Cardiac fibroblast (primary cell): ENCODE results near the gene ALOX5.

Experiments used
- DNase-seq, 2 donors: peaks; one replicate each; pipeline versions ENCODE4 v3.0.0 to v3.0.0-alpha.2; 2010; ENCODE audit warnings: low read depth in 2 of 2
- H3K4me3 ChIP-seq, 2 donors: replicated peaks in 1 of 2; 1 replicate in 1 of 2; 2 replicates in 1 of 2; pipeline ENCODE4 v1.5.1; 2011; ENCODE audit warnings: low read depth in 2 of 2, low read length in 2 of 2, mild to moderate bottlenecking in 2 of 2, moderate library complexity in 1 of 2
- CTCF ChIP-seq: IDR thresholded peaks from one replicate; pipeline ENCODE4 v1.5.1; 2011; ENCODE audit warnings: low read depth, mild to moderate bottlenecking, low read length, inconsistent platforms

Gene ALOX5

DNA sequence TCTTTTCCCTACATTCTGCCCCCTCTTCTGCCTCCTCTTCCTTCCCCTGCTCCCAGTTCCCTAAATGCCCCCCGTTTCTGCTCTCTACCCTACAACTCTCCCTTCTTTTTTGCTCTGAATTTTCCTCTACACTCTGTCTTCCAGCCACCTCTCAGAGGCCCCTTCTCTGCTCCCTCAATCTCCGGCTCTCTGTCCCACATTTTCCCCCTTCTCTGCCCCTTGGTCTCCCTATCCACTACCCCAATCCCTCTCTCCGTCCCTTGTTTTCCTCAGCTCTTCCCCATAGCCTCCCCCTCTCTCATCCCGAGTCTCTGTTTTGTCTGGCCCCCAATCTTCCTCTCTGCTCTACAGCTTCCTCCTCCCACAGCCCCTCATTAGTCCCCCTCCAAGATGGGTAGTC is 3.3 kb downstream of the ALOX5 start:
- H3K4me3 ChIP-seq, result no peak overlapping the region
- no peak for DNase-seq
- TF ChIP-seq CTCF, result no peak

- no peak overlapping the region for H3K4me3 ChIP-seq
- DNase-seq, result no peak
- no peak for TF ChIP-seq CTCF
Observed at GRCh38 chr10:45377858-45378257, 3.8 kb downstream of the ALOX5 start.

GRCh38 chr10:45378914-45379726 is 5.1 kb downstream of the ALOX5 start:
- no peak for TF ChIP-seq CTCF
- no peak overlapping the region for H3K4me3 ChIP-seq
- no peak for DNase-seq

DNA sequence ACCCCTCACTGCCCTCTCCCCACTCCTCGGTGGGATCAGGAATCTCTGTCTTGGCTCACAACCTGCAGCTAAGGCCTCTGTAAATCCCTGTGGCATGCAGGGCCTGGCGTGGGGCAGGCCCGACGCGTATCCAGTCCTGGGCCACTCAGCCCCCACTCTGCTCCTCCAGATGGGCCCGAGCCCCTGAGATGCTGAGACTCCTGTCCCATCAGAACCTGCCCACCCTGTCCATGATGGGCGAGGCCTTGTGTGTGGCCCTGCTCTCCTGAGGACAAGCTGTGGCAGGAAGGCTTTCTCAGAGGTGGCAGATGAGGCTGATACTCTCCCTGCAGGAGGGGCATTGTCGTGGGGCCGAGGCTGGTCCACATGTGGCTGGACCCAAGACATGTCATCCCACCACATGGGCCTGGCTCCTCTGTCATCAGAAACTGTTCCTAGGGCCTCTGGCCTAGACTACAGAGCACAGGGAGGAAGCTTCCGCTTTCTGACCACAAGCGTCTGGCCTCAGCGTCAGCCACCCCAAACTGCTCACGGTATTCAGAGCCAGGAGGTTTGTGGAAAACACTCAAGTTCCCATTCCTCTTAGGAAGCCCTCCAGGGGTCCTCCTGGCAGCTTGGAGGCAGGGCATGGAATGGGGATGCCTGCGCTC is 6.0 kb downstream of the ALOX5 start:
- H3K4me3 ChIP-seq, result no peak overlapping the region
- no peak for TF ChIP-seq CTCF
- no peak for DNase-seq

DNA sequence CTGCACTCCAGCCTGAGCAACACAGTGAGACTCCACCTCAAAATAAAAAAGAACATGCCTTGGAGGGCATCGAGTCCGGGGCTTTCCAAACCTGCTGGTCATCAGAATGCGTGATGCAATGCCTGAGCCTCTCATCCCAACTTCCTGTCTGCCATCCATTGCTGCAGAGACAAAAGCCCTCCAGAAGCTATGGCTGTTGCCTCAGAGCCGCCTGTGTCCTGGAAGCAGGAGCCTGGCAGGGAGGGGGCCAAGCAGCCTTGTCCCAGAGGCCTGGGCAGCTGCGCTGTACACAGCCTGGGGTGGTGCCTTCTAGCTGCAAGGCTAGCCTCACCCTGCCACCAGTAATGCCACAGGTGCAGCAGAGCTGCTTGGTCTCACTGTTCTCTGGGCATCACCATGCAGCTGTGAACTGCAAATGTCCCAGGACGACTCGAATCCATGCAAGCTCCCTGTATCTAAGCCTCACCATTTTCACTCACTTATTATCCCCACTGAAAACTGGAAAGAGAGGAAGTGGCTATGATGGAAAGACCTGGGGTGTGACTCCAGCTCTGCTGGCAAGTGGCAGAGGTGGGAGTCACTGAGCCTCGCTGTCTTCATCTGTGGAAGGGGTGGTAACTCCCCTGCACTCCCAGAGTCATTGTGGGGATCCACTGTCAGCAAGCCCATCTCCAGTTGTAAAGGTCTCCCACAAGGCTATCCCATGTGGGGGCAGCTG is 7.0 kb downstream of the ALOX5 start:
- peak in 1 of 2 donors; percentile 32 for DNase-seq
- TF ChIP-seq CTCF, result no peak
- no peak overlapping the region for H3K4me3 ChIP-seq

DNA sequence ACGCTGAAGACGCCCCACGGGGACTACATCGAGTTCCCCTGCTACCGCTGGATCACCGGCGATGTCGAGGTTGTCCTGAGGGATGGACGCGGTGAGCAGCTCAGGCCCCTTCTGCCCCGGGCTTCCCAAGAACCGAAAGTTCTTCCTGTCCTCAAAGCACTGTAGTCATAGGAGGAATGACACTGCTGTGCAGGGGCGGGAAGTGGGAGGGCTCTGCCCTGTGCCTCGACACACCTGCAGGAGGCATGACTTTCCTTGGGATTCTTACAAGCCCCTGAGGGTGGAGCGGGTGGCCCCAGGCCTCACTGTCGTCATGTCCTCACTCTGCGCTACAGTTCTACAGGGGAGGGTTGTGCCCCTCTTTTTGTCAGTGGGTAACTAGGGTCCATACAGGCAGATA is 8.6 kb downstream of the ALOX5 start:
- DNase-seq, result no peak
- TF ChIP-seq CTCF, result no peak
- H3K4me3 ChIP-seq, result no peak overlapping the region
